DND-41 (cell line): ENCODE measurements around the gene CADM2.
"Not testable (repeated sequence)": the region's sequence is repeated elsewhere in the genome, so short reads cannot be mapped to it uniquely, and the experiment has no call there.

ENCODE experiments used
- ATAC-seq: fragments of 200-7000 bp; cut with Tn5 transposase; 3 replicates; pipeline ENCODE4 v1.9.1; 2021; ENCODE audit warnings: low read depth; ENCODE audit not compliant: insufficient read depth
- DNase-seq: peaks from one replicate; pipeline ENCODE4 v3.0.0-alpha.2; 2020
- H2AFZ ChIP-seq: 2 replicates; pipeline ENCODE4 v1.6.0; 2012; ENCODE audit warnings: low read depth, low read length
- H3K27ac ChIP-seq: 2 replicates; pipeline ENCODE4 v1.5.1; 2012; ENCODE audit warnings: low read length, inconsistent platforms
- H3K27me3 ChIP-seq: fragments of 200-600 bp; sonication (generic); 2 replicates; pipeline ENCODE4 v1.6.0; 2012; ENCODE audit warnings: low read length, mild to moderate bottlenecking, inconsistent platforms; ENCODE audit not compliant: insufficient read depth, poor library complexity
- H3K36me3 ChIP-seq: 2 replicates; pipeline ENCODE4 v1.5.1; 2012; ENCODE audit warnings: low read length, inconsistent platforms; ENCODE audit not compliant: insufficient read depth
- H3K4me1 ChIP-seq: 2 replicates; pipeline ENCODE4 v1.5.1; 2012; ENCODE audit warnings: mild to moderate bottlenecking, low read length; ENCODE audit not compliant: insufficient read depth
- H3K4me2 ChIP-seq: 2 replicates; pipeline ENCODE4 v1.6.0; 2012; ENCODE audit warnings: mild to moderate bottlenecking, moderate library complexity, low read length, inconsistent platforms; ENCODE audit not compliant: insufficient read depth
- H3K4me3 ChIP-seq, 2 experiments: fragments of 200-600 bp in 1 of 2; shearing (Covaris generic) in 1 of 2; 2 replicates each; pipeline ENCODE4 v1.5.1; 2012 to 2016; ENCODE audit warnings: inconsistent platforms in 2 of 2, low read length in 2 of 2, mild to moderate bottlenecking in 2 of 2, low read depth in 1 of 2, moderate library complexity in 1 of 2
- H3K79me2 ChIP-seq: 2 replicates; pipeline ENCODE4 v1.6.0; 2012; ENCODE audit warnings: low read length, inconsistent platforms; ENCODE audit not compliant: insufficient read depth
- H3K9ac ChIP-seq: 2 replicates; pipeline ENCODE4 v1.6.0; 2012; ENCODE audit warnings: low read depth, mild to moderate bottlenecking, inconsistent platforms, low read length, moderate library complexity
- H3K9me3 ChIP-seq: 2 replicates; pipeline ENCODE4 v1.5.1; 2012; ENCODE audit warnings: low read length, moderate library complexity, mild to moderate bottlenecking, inconsistent platforms; ENCODE audit not compliant: insufficient read depth, severe bottlenecking
- H4K20me1 ChIP-seq: 2 replicates; pipeline ENCODE4 v1.6.0; 2012; ENCODE audit warnings: low read length; ENCODE audit not compliant: insufficient read depth
- EZH2 ChIP-seq: IDR thresholded peaks from 3 replicates; pipeline ENCODE4 v1.6.1; 2012; ENCODE audit warnings: borderline replicate concordance, low read depth, mild to moderate bottlenecking, moderate library complexity, low read length, inconsistent platforms; ENCODE audit not compliant: severe bottlenecking
- TF ChIP-seq, protein P1 (sequence below): IDR thresholded peaks from 2 replicates; pipeline ENCODE4 v1.5.1; 2012; ENCODE audit warnings: borderline replicate concordance, low read length, moderate library complexity, mild to moderate bottlenecking; ENCODE audit not compliant: poor library complexity, severe bottlenecking; ENCODE audit errors: extremely low read depth

CADM2 gene

GRCh38 chr3:85691196-85691595, 732.4 kb downstream of the CADM2 start:
- Histone ChIP-seq H3K4me2 (no peak overlapping the region), H4K20me1 (no peaks in the 10 kb centered on the region), H3K36me3 (no peaks in the 10 kb centered on the region), H2AFZ (no peak overlapping the region), H3K4me3 (no peak overlapping the region), H3K9me3 (no peaks in the 10 kb centered on the region), H3K27me3 (no peaks in the 10 kb centered on the region), H3K4me1 (no peaks in the 10 kb centered on the region), H3K9ac (no peak overlapping the region), H3K27ac (no peak overlapping the region), H3K79me2 (no peaks in the 10 kb centered on the region)
- ATAC-seq, result no peak
- no peak for TF ChIP-seq EZH2
- TF ChIP-seq, protein P1, sequence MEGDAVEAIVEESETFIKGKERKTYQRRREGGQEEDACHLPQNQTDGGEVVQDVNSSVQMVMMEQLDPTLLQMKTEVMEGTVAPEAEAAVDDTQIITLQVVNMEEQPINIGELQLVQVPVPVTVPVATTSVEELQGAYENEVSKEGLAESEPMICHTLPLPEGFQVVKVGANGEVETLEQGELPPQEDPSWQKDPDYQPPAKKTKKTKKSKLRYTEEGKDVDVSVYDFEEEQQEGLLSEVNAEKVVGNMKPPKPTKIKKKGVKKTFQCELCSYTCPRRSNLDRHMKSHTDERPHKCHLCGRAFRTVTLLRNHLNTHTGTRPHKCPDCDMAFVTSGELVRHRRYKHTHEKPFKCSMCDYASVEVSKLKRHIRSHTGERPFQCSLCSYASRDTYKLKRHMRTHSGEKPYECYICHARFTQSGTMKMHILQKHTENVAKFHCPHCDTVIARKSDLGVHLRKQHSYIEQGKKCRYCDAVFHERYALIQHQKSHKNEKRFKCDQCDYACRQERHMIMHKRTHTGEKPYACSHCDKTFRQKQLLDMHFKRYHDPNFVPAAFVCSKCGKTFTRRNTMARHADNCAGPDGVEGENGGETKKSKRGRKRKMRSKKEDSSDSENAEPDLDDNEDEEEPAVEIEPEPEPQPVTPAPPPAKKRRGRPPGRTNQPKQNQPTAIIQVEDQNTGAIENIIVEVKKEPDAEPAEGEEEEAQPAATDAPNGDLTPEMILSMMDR, result no peak
- no peak for DNase-seq

- no peaks in the 10 kb centered on the region for H3K79me2 ChIP-seq
- H3K27me3 ChIP-seq, result no peaks in the 10 kb centered on the region
- DNase-seq (no peak), ATAC-seq (no peak)
- no peaks in the 10 kb centered on the region for H4K20me1 ChIP-seq
- no peaks in the 10 kb centered on the region for H3K9me3 ChIP-seq
- no peak overlapping the region for H3K4me2 ChIP-seq
- H3K27ac ChIP-seq, result no peak overlapping the region
- TF ChIP-seq, protein P1, result no peak
- TF ChIP-seq EZH2, result no peak
- H3K4me3 ChIP-seq, result no peak overlapping the region
- H3K9ac ChIP-seq, result no peak overlapping the region
- H2AFZ ChIP-seq, result no peak overlapping the region
- H3K4me1 ChIP-seq, result no peaks in the 10 kb centered on the region
- H3K36me3 ChIP-seq, result no peaks in the 10 kb centered on the region
Measured at GRCh38 chr3:85697156-85697555, 738.4 kb downstream of the CADM2 start.

GRCh38 chr3:85706130-85706529, 747.3 kb downstream of the CADM2 start:
- TF ChIP-seq EZH2, result no peak
- TF ChIP-seq, protein P1, result no peak
- no peaks in the 10 kb centered on the region for H3K27me3 ChIP-seq

DNA sequence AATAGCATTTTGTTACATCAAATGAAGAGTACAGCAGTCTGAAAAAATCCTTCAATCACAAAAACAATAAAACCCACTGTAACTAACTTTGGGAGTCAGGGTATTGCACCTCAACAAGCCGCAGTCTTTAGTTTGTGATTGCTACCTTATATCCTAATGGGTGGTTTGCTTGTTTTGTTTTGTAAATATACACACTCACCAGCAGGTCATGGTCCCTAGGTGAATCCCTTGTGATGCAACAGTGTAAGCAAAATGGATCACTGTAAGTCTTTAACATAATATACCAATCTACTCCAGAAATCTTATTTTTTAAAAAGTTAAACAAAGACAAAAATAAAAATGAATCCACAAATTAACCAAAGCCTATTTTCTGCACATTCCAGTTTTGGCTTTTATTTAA, 749.5 kb downstream of the CADM2 start:
- not testable (repeated sequence) for H3K4me1 ChIP-seq, H3K9me3 ChIP-seq, H3K9ac ChIP-seq, H4K20me1 ChIP-seq, ATAC-seq, H2AFZ ChIP-seq, H3K36me3 ChIP-seq, H3K4me2 ChIP-seq, H3K27me3 ChIP-seq, DNase-seq, H3K79me2 ChIP-seq, H3K27ac ChIP-seq, H3K4me3 ChIP-seq

More at GRCh38 chr3:85706130-85706529, 747.3 kb downstream of the CADM2 start:
- no peak overlapping the region for H3K4me2 ChIP-seq
- H3K27ac ChIP-seq, result no peak overlapping the region
- no peaks in the 10 kb centered on the region for H3K4me1 ChIP-seq
- DNase-seq (no peak), ATAC-seq (no peak)
- no peaks in the 10 kb centered on the region for H3K79me2 ChIP-seq
- H2AFZ ChIP-seq, result no peak overlapping the region
- no peak overlapping the region for H3K4me3 ChIP-seq
- no peaks in the 10 kb centered on the region for H4K20me1 ChIP-seq
- H3K9me3 ChIP-seq, result no peaks in the 10 kb centered on the region
- no peak overlapping the region for H3K9ac ChIP-seq
- H3K36me3 ChIP-seq, result no peaks in the 10 kb centered on the region
